Neural cell (in vitro differentiated cells): Measurements from ENCODE around the gene FMNL1. TPM values are rescaled to one million over a fixed set of nuclear protein-coding genes. Genes with fewer than 3 reads are reported as not detected.
A peak's percentile ranks its signal among the peaks of the same experiment; 100 is the strongest.

Source experiments
- H2AFZ ChIP-seq: fragments of 200-600, 300-800 bp; sonication (generic), shearing (Covaris generic); 2 replicates; pipeline ENCODE4 v1.6.0; 2014; ENCODE audit warnings: low read depth, mild to moderate bottlenecking, antibody characterized with exemption, low read length, moderate library complexity
- H3F3A ChIP-seq: fragments of 200-600 bp; shearing (Covaris generic); 2 replicates; pipeline ENCODE4 v1.6.1; 2016; ENCODE audit warnings: mild to moderate bottlenecking, moderate library complexity, mixed read lengths, antibody characterized with exemption, low read length; ENCODE audit not compliant: insufficient read depth, poor library complexity, severe bottlenecking
- H3K27ac ChIP-seq: fragments of 200-600, 300-800 bp; sonication (generic), shearing (Covaris generic); 2 replicates; pipeline ENCODE4 v1.5.1; 2014; ENCODE audit warnings: mild to moderate bottlenecking, low read length, moderate library complexity
- H3K27me3 ChIP-seq: fragments of 300-800, 200-600 bp; sonication (generic), shearing (Covaris generic); 2 replicates; pipeline ENCODE4 v1.6.0; 2014; ENCODE audit warnings: mild to moderate bottlenecking, low read depth, low read length, moderate library complexity; ENCODE audit not compliant: insufficient read depth
- H3K36me3 ChIP-seq: fragments of 300-800, 200-600 bp; sonication (generic), shearing (Covaris generic); 2 replicates; pipeline ENCODE4 v1.5.1; 2014; ENCODE audit warnings: mild to moderate bottlenecking, antibody characterized with exemption, low read length, moderate library complexity; ENCODE audit not compliant: insufficient read depth
- H3K4me2 ChIP-seq: fragments of 300-800, 200-600 bp; sonication (generic), shearing (Covaris generic); 2 replicates; pipeline ENCODE4 v1.6.0; 2014; ENCODE audit warnings: mild to moderate bottlenecking, low read length
- H3K4me3 ChIP-seq: fragments of 300-800, 200-600 bp; sonication (generic), shearing (Covaris generic); 2 replicates; pipeline ENCODE4 v1.5.1; 2014; ENCODE audit warnings: mild to moderate bottlenecking, low read length, moderate library complexity
- H3K79me2 ChIP-seq: fragments of 200-600 bp; shearing (Covaris generic); replicated peaks from 2 replicates; pipeline ENCODE4 v1.6.0; 2014; ENCODE audit warnings: mild to moderate bottlenecking, low read length, moderate library complexity; ENCODE audit not compliant: insufficient read depth
- H3K9ac ChIP-seq: fragments of 300-800, 200-600 bp; sonication (generic), shearing (Covaris generic); 2 replicates; pipeline ENCODE4 v1.6.1; 2016; ENCODE audit warnings: mild to moderate bottlenecking, low read length, mixed read lengths
- H3K9me2 ChIP-seq: fragments of 200-600 bp; shearing (Covaris generic); 2 replicates; pipeline ENCODE4 v1.6.1; 2016; ENCODE audit warnings: mild to moderate bottlenecking, low read length, mixed read lengths; ENCODE audit not compliant: insufficient read depth
- H3K9me3 ChIP-seq: fragments of 200-600, 300-800 bp; sonication (generic), shearing (Covaris generic); 2 replicates; pipeline ENCODE4 v1.6.1; 2016; ENCODE audit warnings: mild to moderate bottlenecking, mixed run types, low read length, moderate library complexity, mixed read lengths
- H4K20me1 ChIP-seq: fragments of 200-600 bp; shearing (Covaris generic); 2 replicates; pipeline ENCODE4 v1.6.1; 2016; ENCODE audit warnings: mild to moderate bottlenecking, mixed run types; ENCODE audit not compliant: insufficient read depth
- CTCF ChIP-seq: fragments of 450-650 bp; IDR thresholded peaks from 2 replicates; pipeline ENCODE4 v1.5.1; 2014; ENCODE audit warnings: antibody characterized with exemption, mild to moderate bottlenecking, moderate library complexity; ENCODE audit not compliant: poor library complexity, severe bottlenecking
- EP300 ChIP-seq: fragments of 450-650 bp; conservative IDR thresholded peaks from 2 replicates; pipeline ENCODE4 v1.6.1; 2014; ENCODE audit warnings: antibody characterized with exemption, mild to moderate bottlenecking, moderate library complexity; ENCODE audit not compliant: poor library complexity, severe bottlenecking
- EZH2 ChIP-seq: fragments of 200-600, 300-800 bp; shearing (Covaris generic), sonication (generic); IDR thresholded peaks from 2 replicates; pipeline ENCODE4 v1.6.1; 2014; ENCODE audit warnings: antibody characterized with exemption, low read length, borderline replicate concordance, mild to moderate bottlenecking; ENCODE audit not compliant: insufficient read depth, poor library complexity, severe bottlenecking
- MXI1 ChIP-seq: fragments of 450-650 bp; conservative IDR thresholded peaks from 2 replicates; pipeline ENCODE4 v1.6.1; 2014; ENCODE audit warnings: antibody characterized with exemption, mild to moderate bottlenecking; ENCODE audit not compliant: poor library complexity, severe bottlenecking
- POLR2AphosphoS5 ChIP-seq: IDR thresholded peaks from 2 replicates; pipeline ENCODE4 v1.6.1; 2012
- REST ChIP-seq: IDR thresholded peaks from 2 replicates; pipeline ENCODE4 v1.6.1; 2012; ENCODE audit warnings: borderline replicate concordance
- SMC3 ChIP-seq: fragments of 450-650 bp; conservative IDR thresholded peaks from 2 replicates; pipeline ENCODE4 v1.6.1; 2014; ENCODE audit warnings: antibody characterized with exemption, mild to moderate bottlenecking, moderate library complexity; ENCODE audit not compliant: poor library complexity
- TAF1 ChIP-seq: IDR thresholded peaks from 2 replicates; pipeline ENCODE4 v1.6.1; 2012; ENCODE audit warnings: low read depth
- polyA plus RNA-seq: library from polyadenylated mRNA; depleted of rRNA; stranded (reverse); fragments of >200 nt; gene quantifications from 2 replicates; pipeline ENCODE4 v1.2.3, GENCODE V29; 2014

The FMNL1 gene
- polyA plus RNA-seq, 1 donor from 2014 or later = 5.6 TPM

GRCh38 chr17:45246338-45246737 is 24.7 kb downstream of the FMNL1 start:
- TF ChIP-seq POLR2AphosphoS5 = no peak
- no peak for TF ChIP-seq TAF1
- TF ChIP-seq EP300 = no peak
- no peak for TF ChIP-seq SMC3
- H3K9me2 ChIP-seq = no peaks in the 10 kb centered on the region
- peaks cover 21% of the 10 kb centered on the region for H3K27me3 ChIP-seq
- H3K27ac ChIP-seq = no peak overlapping the region
- H3F3A ChIP-seq = no peaks in the 10 kb centered on the region
- no peaks in the 10 kb centered on the region for H4K20me1 ChIP-seq
- H3K4me2 ChIP-seq = no peak overlapping the region
- H3K9ac ChIP-seq = peak overlapping the region; percentile 51
- H3K79me2 ChIP-seq = no peaks in the 10 kb centered on the region
- no peaks in the 10 kb centered on the region for H3K36me3 ChIP-seq
- peak overlapping the region; percentile 64 for H3K4me3 ChIP-seq
- H2AFZ ChIP-seq = no peak overlapping the region
- no peaks in the 10 kb centered on the region for H3K9me3 ChIP-seq

- H3K36me3 ChIP-seq = no peaks in the 10 kb centered on the region
- H3K9me3 ChIP-seq = no peaks in the 10 kb centered on the region
- H3K4me3 ChIP-seq = peak overlapping the region; percentile 64
- H3K79me2 ChIP-seq = no peaks in the 10 kb centered on the region
- no peak overlapping the region for H3K4me2 ChIP-seq
- peaks cover 21% of the 10 kb centered on the region for H3K27me3 ChIP-seq
- no peak for TF ChIP-seq TAF1
- peak; percentile 12 for TF ChIP-seq POLR2AphosphoS5
- TF ChIP-seq CTCF = peak; percentile 67
- peak; percentile 16 for TF ChIP-seq MXI1
- H3K9ac ChIP-seq = peak overlapping the region; percentile 51
- peak overlapping the region; percentile 20 for H3K27ac ChIP-seq
- H2AFZ ChIP-seq = peak overlapping the region; percentile 76
- H3K9me2 ChIP-seq = no peaks in the 10 kb centered on the region
- no peaks in the 10 kb centered on the region for H4K20me1 ChIP-seq
- H3F3A ChIP-seq = no peaks in the 10 kb centered on the region
Measured at GRCh38 chr17:45246861-45247428, 25.3 kb downstream of the FMNL1 start.

GRCh38 chr17:45247429-45248131 is 25.9 kb downstream of the FMNL1 start:
- peak overlapping the region; percentile 76 for H2AFZ ChIP-seq

More at GRCh38 chr17:45247429-45248131, 25.9 kb downstream of the FMNL1 start:
- TF ChIP-seq EZH2 = no peak
- peak; percentile 15 for TF ChIP-seq REST
- TF ChIP-seq MXI1 = peak; percentile 5
- no peak overlapping the region for H3K4me2 ChIP-seq
- peak overlapping the region; percentile 51 for H3K9ac ChIP-seq
- H3K36me3 ChIP-seq = no peaks in the 10 kb centered on the region
- no peaks in the 10 kb centered on the region for H3F3A ChIP-seq
- H3K9me3 ChIP-seq = no peaks in the 10 kb centered on the region
- no peaks in the 10 kb centered on the region for H4K20me1 ChIP-seq
- no peaks in the 10 kb centered on the region for H3K79me2 ChIP-seq
- peak overlapping the region; percentile 20 for H3K27ac ChIP-seq
- H3K9me2 ChIP-seq = no peaks in the 10 kb centered on the region
- peak overlapping the region; percentile 64 for H3K4me3 ChIP-seq
- peaks cover 21% of the 10 kb centered on the region for H3K27me3 ChIP-seq
